ENCODE data around the gene TBX5.

The TBX5 gene

GRCh38 chr12:114320968-114321367 is 85.0 kb downstream of the TBX5 start:
- no peak for DNase-seq (ENCODE audit: low read depth)

DNA sequence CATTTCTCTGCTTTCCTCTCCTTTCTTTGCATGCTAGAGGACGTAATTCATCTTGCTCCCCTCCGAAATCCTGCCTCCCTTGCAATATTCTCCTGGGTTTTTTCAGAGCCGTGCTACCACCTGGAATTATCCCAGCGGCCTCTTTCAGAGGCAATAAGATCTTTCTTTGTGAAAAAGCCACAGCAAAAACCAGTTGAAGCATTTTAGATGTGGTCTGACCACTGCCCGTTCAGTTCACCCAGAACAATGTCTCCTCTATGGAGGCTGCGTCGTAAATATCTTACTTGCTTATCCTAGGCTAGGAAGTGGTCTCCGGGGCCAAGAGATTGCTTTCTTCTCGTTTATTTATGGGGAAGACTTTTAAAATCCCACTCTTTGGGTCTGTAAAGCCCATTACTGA is 85.8 kb downstream of the TBX5 start:
- DNase-seq (ENCODE audit: low read depth), result no peak

DNA sequence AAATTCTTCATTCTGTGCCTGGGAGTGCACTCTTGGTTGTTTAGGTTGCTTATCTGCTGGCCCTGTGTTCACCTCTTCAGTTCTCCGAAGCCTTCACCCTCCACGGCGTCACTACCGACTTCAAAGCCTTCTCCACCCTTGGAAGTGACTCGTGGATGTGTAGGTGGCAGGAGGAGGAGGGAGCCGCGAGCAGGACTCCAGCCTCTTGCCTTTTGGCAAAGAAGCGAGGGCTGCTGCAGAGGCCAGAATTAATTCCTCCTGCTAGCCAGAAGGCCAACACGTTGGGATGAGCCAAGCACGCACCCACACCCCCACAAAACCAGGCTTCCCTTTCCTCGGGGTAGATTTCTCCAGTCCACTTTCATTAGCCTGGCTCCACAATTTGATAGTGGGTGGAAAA is 86.5 kb downstream of the TBX5 start:
- DNase-seq (ENCODE audit: low read depth), result peak; percentile 74

DNA sequence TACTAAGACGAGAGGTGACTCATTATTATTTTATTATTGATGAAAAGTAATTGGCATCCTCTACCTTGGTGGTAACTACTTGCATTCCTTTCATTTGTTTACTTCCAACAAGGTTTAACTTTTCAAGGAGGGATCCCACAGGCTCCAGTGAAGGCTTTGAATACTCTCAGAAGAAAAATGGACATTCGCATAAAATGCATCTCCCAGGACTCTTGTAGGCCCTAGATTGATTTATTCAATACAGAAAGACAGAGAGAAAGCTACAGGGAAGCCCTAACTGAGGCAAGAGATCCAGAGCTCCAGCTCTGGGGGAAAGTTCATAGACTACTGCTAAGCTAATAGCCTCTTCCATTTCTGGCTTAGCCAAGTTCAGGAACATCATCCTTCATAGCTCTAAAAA is 87.0 kb downstream of the TBX5 start:
- no peak for DNase-seq (ENCODE audit: low read depth)

DNA sequence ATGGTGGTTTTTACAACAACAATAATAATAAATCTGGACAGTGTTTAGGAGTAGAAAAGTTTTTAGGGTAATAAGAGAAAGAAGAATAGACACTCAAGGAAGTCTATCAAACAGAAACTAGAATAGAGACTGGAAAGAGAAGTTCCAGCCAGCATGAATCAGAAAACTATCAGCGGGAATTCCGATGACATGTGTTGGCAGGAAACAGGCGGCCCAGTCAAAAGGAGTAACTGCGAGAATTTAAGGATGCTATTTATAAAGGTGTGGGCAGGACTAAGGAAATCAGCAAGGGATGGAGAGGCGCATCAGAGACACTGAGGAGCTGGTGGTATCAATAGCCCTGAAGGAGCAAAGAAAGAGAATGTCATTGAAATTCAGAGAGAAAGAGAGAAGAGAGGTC is 89.9 kb downstream of the TBX5 start:
- DNase-seq (ENCODE audit: low read depth), result peak; percentile 90

- no peak for DNase-seq (ENCODE audit: low read depth)
Measured at GRCh38 chr12:114314974-114315720, 90.8 kb downstream of the TBX5 start.

GRCh38 chr12:114314403-114314802 is 91.5 kb downstream of the TBX5 start:
- DNase-seq (ENCODE audit: low read depth), result no peak

- no peak for DNase-seq (ENCODE audit: low read depth)
Measured at GRCh38 chr12:114313910-114314309, 92.0 kb downstream of the TBX5 start.

DNA sequence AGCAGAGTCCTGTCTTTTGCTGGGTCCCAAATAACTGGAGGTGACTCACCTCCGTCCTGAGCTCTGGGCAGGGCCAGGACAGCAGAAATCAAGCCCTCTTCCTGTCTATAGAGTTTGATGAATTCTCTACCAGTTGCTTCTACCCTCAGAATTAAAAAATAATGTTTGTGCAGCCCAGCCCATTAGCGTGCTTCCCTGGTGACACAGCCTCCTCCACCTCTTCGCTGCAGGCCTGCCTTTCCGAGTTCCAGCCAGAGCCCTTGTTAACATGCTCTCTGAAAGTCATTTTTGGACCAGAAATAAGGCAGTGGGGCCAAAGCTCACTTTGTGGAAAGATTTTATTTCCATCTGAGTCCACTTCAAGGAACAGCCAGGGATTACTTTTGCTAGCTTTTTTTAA is 94.0 kb downstream of the TBX5 start:
- DNase-seq (ENCODE audit: low read depth), result peak; percentile 87

GRCh38 chr12:114306646-114307045 is 99.3 kb downstream of the TBX5 start:
- peak; percentile 94 for DNase-seq (ENCODE audit: low read depth)

DNA sequence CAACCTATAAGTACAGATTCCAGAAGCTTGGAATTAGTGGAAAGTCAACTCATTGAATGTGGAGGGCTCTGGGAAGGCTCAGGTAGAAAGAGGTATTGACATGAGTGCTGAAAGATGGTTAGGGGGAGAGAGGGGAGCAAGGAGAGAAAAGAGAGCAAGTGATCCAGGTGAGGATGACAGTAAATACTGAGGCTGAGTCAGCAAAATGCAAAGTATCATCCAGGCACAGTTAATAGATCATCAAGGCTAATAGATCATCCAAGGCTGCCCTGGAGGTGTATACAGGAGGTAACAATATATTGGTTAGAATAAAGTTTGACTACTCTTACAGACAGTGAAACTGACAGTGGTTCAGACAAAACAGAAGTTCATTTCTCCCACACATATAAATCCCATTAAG is 100.5 kb downstream of the TBX5 start:
- DNase-seq (ENCODE audit: low read depth), result no peak

Measured in EH (cell line).